Activated CD4-positive, alpha-beta T cell treated with anti-CD3 and anti-CD28 coated beads, Interleukin-2, Interleukin-6, amounts not matched to agents 100 ng/mL and 50 ng/mL, durations not matched to agents 16 hours and 8 hours (primary cell): ENCODE measurements around the gene PTPRG.

ENCODE experiments used
- DNase-seq: peaks from one replicate; pipeline ENCODE4 v3.0.0-alpha.2; 2020

The PTPRG gene

GRCh38 chr3:61912158-61912557, 350.8 kb downstream of the PTPRG start:
- no peak for DNase-seq

DNA sequence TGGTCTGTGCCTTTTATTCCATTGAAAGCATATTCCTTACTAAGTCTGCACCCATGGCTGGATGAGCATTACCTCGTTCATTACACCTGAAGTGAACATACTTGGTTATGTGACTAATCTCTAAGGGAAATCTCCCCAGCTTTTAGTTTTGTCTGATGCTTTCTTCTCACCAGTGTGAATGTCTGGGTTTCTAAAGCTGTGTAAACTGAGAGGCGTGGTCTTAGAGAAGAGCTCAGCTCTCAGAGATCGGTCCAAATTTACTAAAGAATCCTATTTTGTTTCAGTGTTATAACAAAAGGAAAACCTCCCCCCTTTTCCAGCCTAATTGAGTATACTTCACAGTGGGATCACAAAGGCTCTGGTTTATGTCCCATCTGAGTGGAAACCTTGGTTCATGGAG, 352.3 kb downstream of the PTPRG start:
- no peak for DNase-seq

DNA sequence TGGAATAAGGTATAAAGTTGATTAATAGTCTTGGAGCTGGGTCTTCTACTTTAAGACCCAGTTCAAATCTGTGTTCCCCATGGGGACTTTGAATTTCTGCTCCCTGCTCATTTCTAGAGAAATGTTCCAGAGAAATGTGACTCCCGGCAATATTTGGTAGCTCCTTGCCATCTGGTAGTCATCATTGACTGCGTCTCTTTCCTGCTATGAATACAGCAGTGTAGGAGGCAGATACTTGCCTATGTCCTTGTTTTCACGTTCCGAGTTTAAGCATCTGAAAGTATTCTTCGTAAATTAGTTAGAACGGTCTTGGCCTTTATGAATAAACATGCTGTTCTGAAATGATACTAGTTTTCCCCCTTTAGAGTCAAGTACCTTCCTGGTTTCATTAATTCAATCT, 352.9 kb downstream of the PTPRG start:
- DNase-seq, result no peak

DNA sequence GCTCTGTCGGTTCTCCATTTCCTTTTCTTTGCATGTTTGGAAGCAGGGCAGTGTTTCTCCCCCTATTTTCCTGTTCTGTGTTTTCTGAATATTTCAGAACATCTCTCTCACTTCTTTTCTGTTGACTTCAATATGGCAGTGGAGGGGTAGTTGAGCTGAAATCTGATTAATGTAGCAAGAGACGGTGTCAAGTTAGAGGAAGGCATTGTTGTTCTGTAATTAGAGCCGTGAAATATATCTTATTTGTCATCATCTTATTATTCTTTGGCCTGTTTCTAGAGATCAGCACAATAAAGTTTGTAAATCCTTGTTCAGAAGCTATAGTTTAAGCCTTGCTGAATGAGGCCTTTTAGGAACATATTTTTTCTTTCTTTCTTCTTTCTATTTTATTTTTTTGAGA, 353.9 kb downstream of the PTPRG start:
- DNase-seq, result no peak

DNA sequence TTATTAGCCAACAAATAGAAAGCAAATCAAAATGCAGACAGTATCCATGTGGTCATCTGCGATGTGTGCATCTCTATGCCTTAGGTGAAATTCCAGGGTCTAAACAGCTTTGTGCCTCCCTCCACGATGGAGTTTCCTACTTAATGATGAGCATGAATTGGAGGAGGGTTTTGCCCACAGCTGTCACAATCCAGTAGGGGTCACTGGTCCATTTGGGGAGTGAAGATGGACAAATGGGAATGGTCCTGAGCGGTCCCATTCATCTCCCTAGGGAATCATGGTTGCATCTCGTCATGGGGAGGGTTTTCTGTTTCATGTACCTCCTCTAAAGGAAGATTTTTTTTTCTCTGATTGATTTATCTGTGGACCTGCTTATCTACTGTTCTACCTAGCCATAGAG, 358.0 kb downstream of the PTPRG start:
- DNase-seq, result no peak

GRCh38 chr3:61922118-61922517, 360.7 kb downstream of the PTPRG start:
- DNase-seq, result no peak

GRCh38 chr3:61924090-61924735, 362.8 kb downstream of the PTPRG start:
- DNase-seq, result no peak

DNA sequence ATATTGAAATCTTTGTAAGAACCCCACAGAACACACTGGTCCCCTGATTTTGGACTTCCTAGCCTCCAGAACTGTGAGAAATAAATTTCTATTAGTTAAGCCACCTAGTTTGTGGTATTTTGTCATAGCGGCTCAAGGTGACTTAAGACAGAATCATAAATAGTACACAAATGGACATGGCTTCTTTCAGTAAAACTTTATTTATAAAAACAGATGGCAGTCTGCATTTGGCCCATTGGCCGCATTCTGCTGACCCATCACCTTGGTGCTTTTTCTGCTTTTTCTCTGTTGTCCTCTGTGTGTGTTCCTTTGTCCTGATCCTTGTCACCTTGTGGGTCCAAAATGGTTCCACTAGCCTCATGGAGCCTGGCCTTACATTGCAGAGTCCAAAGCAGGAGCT, 363.6 kb downstream of the PTPRG start:
- DNase-seq, result no peak

- no peak for DNase-seq
Measured at GRCh38 chr3:61925721-61926120, 364.4 kb downstream of the PTPRG start.

- no peak for DNase-seq
Measured at GRCh38 chr3:61926923-61927322, 365.6 kb downstream of the PTPRG start.

GRCh38 chr3:61927332-61927731, 366.0 kb downstream of the PTPRG start:
- no peak for DNase-seq

- no peak for DNase-seq
Measured at GRCh38 chr3:61928039-61928438, 366.7 kb downstream of the PTPRG start.

DNA sequence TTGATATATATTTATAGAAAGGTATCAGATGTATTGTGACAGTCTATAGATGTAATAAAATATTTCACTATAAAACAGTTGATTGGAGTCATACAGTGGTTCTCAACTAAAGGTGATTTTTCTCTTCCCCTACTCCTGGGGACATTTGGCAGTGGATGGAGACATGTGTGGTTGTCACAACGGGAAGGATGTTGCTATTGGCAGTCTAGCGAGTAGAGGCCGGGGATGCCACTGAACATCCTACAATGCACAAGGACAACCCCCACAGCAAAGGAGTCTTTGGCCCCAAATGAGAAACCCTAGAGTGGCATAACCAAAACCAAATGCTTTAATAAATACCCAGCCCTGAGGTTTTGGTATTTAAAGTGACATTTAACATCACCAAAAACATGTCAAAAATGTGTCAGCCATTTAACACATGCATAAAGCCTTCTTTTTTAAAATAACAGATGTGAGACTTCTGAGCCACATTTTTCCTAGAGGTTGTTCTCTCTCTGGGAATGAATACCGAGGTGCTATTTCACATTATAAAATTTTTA, 367.5 kb downstream of the PTPRG start:
- no peak for DNase-seq

DNA sequence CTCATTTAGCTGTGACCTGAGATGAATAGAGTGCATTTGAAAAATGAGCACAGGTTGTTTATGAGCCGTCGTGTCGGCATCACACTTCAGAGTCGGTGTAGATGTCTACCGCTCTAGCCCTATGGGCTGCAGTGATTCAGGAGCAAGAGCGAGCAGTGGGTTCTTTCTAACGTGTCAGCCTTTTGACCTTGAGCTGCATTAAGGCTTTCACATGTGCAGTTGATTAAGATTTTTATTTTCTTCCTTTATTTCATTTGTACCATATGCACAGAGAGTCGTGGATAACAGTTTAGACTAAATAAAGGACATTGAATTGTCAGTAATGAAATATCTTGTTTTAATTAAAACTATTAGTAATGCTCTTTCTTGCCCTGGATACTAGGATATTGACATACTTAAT, 368.2 kb downstream of the PTPRG start:
- DNase-seq, result no peak

GRCh38 chr3:61932499-61932898, 371.1 kb downstream of the PTPRG start:
- DNase-seq, result no peak

DNA sequence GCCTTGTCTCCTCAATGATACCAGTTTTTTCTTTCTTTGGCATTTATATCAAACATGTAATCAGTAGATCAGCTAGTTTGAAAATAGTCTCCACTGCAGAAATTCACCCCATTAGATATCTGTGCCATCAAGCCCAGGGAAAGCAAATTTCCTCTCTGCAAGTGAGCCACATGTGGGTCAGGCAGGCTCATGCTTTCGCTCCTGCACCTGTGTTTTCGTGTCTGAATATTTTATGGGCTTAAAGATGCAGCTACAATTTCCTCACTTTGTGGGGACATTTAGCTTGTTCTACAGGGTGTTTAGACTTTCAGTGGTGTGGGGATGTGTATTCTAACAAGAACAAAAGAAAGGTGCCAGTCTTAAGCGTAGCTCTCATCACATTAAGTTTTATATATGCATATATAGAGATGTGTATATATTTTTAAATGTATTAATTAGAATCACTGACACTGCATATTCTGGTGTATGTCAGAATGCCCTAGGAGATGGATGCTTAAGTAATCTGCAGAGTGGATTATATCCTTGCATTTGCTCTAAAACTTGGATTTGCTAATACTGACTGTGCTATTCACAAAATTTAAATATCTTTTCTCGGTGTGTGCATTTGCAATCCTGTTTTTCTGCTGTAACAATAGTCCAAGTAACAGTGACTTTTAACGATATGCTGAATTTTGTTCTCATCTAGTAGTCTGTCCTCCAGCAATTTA, 372.6 kb downstream of the PTPRG start:
- DNase-seq, result no peak

DNA sequence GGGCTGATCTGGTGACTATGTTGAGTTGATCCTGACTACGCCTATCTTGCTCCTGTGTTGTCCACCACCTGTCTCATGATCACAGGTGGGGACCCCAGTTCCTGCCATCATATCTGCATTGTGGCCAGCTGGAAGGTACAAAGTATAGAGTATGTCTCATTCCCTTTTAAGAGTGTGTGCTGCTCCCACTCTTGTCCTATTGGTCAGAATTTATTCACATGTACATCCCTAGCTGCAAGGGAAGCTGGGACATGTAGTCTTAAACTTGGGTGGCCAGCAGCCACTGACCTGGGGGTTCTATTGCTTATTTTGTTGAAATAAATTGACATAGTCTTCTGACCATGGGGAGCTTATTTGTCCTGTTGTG, 373.1 kb downstream of the PTPRG start:
- DNase-seq, result no peak

- DNase-seq, result no peak
Measured at GRCh38 chr3:61935814-61936213, 374.4 kb downstream of the PTPRG start.

- peak; percentile 46 for DNase-seq
Measured at GRCh38 chr3:61936344-61936937, 375.1 kb downstream of the PTPRG start.

GRCh38 chr3:61937477-61937876, 376.1 kb downstream of the PTPRG start:
- no peak for DNase-seq

DNA sequence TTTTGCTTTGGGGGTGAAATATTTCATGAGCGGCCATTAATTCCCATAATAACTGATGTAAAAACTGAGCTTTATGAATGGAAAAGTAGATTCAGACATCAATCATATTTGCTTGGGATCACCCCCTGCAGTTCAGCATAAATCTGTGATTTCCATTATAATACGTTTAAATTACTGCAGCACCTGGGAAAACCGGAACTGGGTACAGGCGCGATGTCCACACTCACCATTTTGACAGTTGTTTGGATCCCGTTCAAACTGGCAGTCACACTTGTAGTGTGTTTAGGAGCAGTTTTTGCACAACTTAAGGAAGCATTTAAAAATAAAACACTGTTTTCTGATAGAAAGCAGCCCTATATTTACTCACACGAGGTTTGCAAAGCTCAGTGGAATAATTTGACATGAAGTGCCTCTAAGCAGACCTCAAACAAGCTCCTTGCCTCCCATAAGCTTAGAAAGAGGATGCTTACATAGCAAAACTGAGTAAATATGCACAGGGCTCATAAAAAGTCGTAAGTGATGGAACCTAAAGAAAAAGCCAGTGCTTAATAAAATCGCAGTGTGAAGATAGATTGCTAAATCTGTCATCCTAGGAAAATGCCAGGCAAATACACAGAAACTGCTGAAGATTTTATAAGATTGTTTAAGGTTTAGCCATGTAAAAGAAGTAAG, 377.6 kb downstream of the PTPRG start:
- DNase-seq, result no peak

DNA sequence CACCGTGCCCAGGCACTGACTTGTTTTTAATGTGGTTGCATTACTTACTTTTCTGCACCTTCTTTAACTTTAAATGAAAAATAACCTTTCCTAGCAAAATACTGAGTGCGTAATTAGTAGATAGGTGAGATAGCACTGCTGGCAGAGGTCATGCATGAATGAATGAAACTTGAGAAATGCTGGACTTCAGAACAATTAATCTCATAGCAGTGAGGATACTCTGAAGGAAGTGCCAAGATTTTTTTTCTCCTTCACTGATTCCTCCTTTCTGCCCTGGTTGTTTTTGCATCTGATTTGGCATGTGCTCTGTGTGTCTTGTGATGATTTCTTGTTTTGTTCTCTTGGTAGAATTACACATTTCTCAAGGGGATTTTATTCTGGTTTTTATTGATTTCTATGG, 378.9 kb downstream of the PTPRG start:
- DNase-seq, result no peak

DNA sequence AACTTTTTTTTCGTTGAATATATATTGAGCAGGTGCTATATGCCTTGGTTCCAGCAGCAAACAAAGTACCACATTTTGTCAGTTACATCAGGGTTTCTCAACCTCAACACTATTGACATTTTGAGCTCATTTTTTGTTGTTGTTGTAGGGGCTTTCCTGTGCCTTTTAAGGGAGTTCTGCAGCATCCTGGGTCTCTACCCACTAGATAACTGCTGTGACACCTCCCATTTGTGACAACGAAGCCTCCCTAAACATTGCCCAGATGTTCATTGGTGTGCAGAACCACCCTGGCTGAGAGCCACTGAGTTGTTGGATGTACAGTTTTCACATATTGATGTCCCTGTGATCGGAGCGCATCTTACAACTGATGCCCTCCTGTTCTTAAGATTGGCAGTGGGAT, 382.6 kb downstream of the PTPRG start:
- no peak for DNase-seq

DNA sequence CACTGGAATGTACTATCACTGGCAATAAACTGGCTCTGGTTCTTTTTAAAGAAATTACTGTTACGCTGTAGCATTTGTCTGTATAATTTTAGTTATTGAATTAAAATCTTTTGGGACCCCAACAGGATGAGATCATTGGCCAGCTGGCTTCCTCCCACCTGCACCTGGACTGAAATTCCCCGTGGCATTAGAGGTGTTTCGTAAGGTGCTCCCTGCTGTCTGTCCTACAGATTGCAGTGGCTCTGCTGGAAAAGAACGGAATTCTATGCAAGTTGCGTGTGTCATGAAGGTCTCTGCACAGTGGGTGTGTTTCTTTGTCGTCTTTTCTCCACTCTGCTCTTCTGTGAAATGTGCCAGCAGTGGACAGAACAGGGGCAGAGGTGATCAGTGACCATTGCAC, 383.4 kb downstream of the PTPRG start:
- no peak for DNase-seq
